PFSK-1 (cell line): ENCODE measurements around the gene CLPTM1L.

Source experiments
- FOXP2 ChIP-seq: optimal IDR thresholded peaks from 2 replicates; pipeline ENCODE3; 2011; ENCODE audit warnings: borderline replicate concordance, control low read depth, inconsistent platforms; ENCODE audit not compliant: insufficient read depth; ENCODE audit errors: extremely low read length, extremely low read depth
- POLR2AphosphoS5 ChIP-seq: IDR thresholded peaks from 2 replicates; pipeline ENCODE4 v1.6.1; 2012; ENCODE audit warnings: low read depth, mild to moderate bottlenecking, control low read depth, low read length, moderate library complexity
- REST ChIP-seq, 2 experiments: IDR thresholded peaks; 2 replicates each; pipeline versions ENCODE4 v1.6.1 to v1.8.0; 2011 to 2012; ENCODE audit warnings: low read depth in 2 of 2, low read length in 2 of 2, control low read depth in 1 of 2, inconsistent platforms in 1 of 2, mild to moderate bottlenecking in 1 of 2, moderate library complexity in 1 of 2; ENCODE audit not compliant: insufficient read depth in 1 of 2
- SIN3A ChIP-seq: IDR thresholded peaks from 2 replicates; pipeline ENCODE4 v1.6.1; 2012; ENCODE audit warnings: mild to moderate bottlenecking, low read length, moderate library complexity, borderline replicate concordance; ENCODE audit not compliant: insufficient read depth
- TAF1 ChIP-seq: IDR thresholded peaks from 2 replicates; pipeline ENCODE4 v1.6.1; 2012; ENCODE audit warnings: low read length, control low read depth, borderline replicate concordance; ENCODE audit not compliant: insufficient read depth

DNA sequence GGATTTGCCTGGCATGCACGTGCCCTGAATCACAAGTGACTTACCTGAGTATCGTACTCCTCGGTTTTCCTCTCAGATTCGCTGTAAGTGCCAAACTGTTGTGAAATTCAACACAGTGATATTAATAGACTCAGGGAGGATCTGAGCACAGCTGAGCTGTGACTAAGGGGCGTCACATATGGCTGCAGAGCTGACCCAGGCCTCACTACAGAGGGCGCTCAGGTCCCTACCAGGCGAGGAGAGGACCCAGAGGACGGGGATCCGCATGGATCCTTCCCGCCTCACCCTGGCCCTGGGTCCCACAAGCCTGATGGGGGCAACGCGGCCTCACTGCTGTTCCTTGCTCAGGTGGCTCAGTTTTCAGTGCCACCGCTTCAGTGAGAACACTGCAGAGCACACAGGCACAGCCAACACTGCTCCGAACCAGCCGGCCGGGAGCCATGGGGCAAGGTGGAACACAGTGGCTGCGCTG lies 20.1 kb downstream of the CLPTM1L start:
- no peak for TF ChIP-seq POLR2AphosphoS5
- TF ChIP-seq TAF1: no peak
- no peak for TF ChIP-seq SIN3A
- TF ChIP-seq REST (IDR thresholded peaks at IDR 0.05; ENCODE audit: insufficient read depth in 1 of 2, low read depth in 2 of 2, low read length in 2 of 2): no peak
- no peak for TF ChIP-seq FOXP2
